ENCODE data around the gene MT1B.

DNA sequence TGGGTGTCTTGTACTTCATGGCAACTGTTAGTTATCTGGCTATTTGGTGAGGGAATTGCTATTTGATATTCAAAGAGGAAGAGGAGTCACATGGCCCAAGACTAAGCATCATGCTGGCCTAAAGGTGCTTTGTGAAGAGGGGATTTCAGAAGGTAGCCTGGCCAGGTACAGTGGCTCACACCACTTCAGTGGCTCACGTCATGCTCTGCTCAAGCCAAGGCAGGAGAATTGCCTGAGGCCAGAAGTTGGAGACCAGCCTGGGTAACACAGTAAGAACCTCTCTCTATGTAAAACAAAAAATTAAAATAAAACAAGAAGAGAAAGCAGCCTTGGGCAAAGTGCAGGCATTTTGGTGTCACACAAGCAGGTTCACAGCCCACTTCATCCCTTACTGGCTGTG is 6.4 kb upstream of the MT1B start:
- TF ChIP-seq, protein P1, sequence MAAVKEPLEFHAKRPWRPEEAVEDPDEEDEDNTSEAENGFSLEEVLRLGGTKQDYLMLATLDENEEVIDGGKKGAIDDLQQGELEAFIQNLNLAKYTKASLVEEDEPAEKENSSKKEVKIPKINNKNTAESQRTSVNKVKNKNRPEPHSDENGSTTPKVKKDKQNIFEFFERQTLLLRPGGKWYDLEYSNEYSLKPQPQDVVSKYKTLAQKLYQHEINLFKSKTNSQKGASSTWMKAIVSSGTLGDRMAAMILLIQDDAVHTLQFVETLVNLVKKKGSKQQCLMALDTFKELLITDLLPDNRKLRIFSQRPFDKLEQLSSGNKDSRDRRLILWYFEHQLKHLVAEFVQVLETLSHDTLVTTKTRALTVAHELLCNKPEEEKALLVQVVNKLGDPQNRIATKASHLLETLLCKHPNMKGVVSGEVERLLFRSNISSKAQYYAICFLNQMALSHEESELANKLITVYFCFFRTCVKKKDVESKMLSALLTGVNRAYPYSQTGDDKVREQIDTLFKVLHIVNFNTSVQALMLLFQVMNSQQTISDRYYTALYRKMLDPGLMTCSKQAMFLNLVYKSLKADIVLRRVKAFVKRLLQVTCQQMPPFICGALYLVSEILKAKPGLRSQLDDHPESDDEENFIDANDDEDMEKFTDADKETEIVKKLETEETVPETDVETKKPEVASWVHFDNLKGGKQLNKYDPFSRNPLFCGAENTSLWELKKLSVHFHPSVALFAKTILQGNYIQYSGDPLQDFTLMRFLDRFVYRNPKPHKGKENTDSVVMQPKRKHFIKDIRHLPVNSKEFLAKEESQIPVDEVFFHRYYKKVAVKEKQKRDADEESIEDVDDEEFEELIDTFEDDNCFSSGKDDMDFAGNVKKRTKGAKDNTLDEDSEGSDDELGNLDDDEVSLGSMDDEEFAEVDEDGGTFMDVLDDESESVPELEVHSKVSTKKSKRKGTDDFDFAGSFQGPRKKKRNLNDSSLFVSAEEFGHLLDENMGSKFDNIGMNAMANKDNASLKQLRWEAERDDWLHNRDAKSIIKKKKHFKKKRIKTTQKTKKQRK (IDR thresholded peaks at IDR 0.05; ENCODE audit: borderline replicate concordance, low read depth, low read length): no peak
- no peak for TF ChIP-seq ZNF830 (CRISPR knock-in tag; IDR thresholded peaks at IDR 0.05)
- no peak for TF ChIP-seq FOXJ3 (CRISPR knock-in tag; IDR thresholded peaks at IDR 0.05)
- TF ChIP-seq ZNF274 (IDR thresholded peaks at IDR 0.05; ENCODE audit: borderline replicate concordance, low read depth, low read length): no peak
